WERI-Rb-1 (cell line): ENCODE results near the gene PRAMEF26.
"Not testable (repeated sequence)": the region's sequence is repeated elsewhere in the genome, so short reads cannot be mapped to it uniquely, and the experiment has no call there.

ENCODE experiments used
- DNase-seq: peaks from one replicate; pipeline ENCODE4 v3.0.0-alpha.2; 2020
- H3K27ac ChIP-seq: fragments of 250-450 bp; sonication (Bioruptor Pico); 2 replicates; pipeline ENCODE4 v1.5.1; 2020; ENCODE audit warnings: mild to moderate bottlenecking, moderate library complexity
- H3K27me3 ChIP-seq: fragments of 250-450 bp; sonication (Bioruptor Pico); 2 replicates; pipeline ENCODE4 v1.5.1; 2021; ENCODE audit warnings: mild to moderate bottlenecking, low read depth, moderate library complexity; ENCODE audit not compliant: insufficient read depth, severe bottlenecking
- H3K36me3 ChIP-seq: fragments of 250-450 bp; sonication (Bioruptor Pico); 2 replicates; pipeline ENCODE4 v1.5.1; 2020; ENCODE audit warnings: mild to moderate bottlenecking, moderate library complexity
- H3K4me3 ChIP-seq: 2 replicates; pipeline ENCODE4 v1.5.1; 2011; ENCODE audit warnings: low read depth, mild to moderate bottlenecking, control low read depth, low read length
- H3K9me3 ChIP-seq: fragments of 250-450 bp; sonication (Bioruptor Pico); 2 replicates; pipeline ENCODE4 v1.5.1; 2021; ENCODE audit warnings: mild to moderate bottlenecking, moderate library complexity; ENCODE audit not compliant: severe bottlenecking

Gene PRAMEF26

GRCh38 chr1:13155909-13156308 lies at the start of gene PRAMEF26:
Gene PRAMEF26 (minus strand): TSS chr1:13156009. CDS start chr1:13153095, 2,914 bp downstream.
- not testable (repeated sequence) for H3K27me3 ChIP-seq, H3K36me3 ChIP-seq, H3K27ac ChIP-seq, H3K9me3 ChIP-seq, H3K4me3 ChIP-seq, DNase-seq

GRCh38 chr1:13201309-13201708 lies 45.5 kb upstream of the PRAMEF26 start, which contains the start of gene PRAMEF13:
Gene PRAMEF13 (minus strand): TSS chr1:13201409. CDS start chr1:13199589, 1,820 bp downstream.
- not testable (repeated sequence) for H3K27me3 ChIP-seq, H3K9me3 ChIP-seq, DNase-seq, H3K36me3 ChIP-seq, H3K4me3 ChIP-seq, H3K27ac ChIP-seq

DNA sequence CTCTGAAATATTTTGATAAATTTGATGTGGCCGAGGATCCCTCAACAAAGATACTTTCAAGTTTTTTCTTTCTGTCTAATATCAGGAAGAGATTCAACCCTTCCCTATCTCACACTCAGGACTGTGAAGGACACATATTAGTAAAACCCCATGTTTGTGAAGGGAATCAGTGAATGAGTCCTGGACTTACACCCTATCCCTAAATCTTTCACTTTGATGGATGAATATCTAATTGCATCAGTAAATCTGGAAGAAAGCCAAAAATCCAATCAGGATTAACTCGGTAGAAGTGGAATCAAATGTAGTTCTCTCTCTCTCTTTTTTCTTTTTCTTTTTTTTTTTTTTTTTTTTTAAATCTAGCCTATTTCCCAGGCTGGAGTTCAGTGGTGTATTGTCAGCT lies 15.7 kb upstream of the PRAMEF26 start, which contains the start of gene PRAMEF9:
TSS of gene PRAMEF9 (plus strand) at position 301 of the 400 bp plus-strand sequence. CDS start 3,433 bp downstream, outside the sequence.
- DNase-seq, H3K27ac ChIP-seq, H3K4me3 ChIP-seq, H3K36me3 ChIP-seq, H3K9me3 ChIP-seq, H3K27me3 ChIP-seq: not testable (repeated sequence)

- H3K36me3 ChIP-seq, H3K9me3 ChIP-seq, H3K27ac ChIP-seq, DNase-seq, H3K4me3 ChIP-seq, H3K27me3 ChIP-seq: not testable (repeated sequence)
Measured at GRCh38 chr1:13165531-13165930, 9.7 kb upstream of the PRAMEF26 start, which contains the start of gene HNRNPCL4. Gene HNRNPCL4 (minus strand): TSS chr1:13165631. CDS start chr1:13165467, 164 bp downstream.

GRCh38 chr1:13116754-13117153 lies 39.1 kb downstream of the PRAMEF26 start, which contains the start of gene HNRNPCL2:
Gene HNRNPCL2 (minus strand): TSS chr1:13116854. CDS start chr1:13116400, 454 bp downstream.
- DNase-seq, H3K9me3 ChIP-seq, H3K4me3 ChIP-seq, H3K36me3 ChIP-seq, H3K27ac ChIP-seq: not testable (repeated sequence)
- H3K27me3 ChIP-seq = peaks cover 26% of the 10 kb centered on the region
